OCI-LY7 (cell line): Measurements from ENCODE around the gene KIF25. TPM values are rescaled to one million over a fixed set of nuclear protein-coding genes. Genes with fewer than 3 reads are reported as not detected.

Source experiments
- BruUV-seq: library from RNA; stranded (reverse); fragments of 400-500 nt; replicated peaks from 2 replicates; lab custom pipeline; 2021; lab: Mats Ljungman, UMichigan
- CTCF ChIA-PET: fragments of 300-600 bp; sonication (Branson Sonifier 250); formaldehyde crosslinking; loops from one replicate; lab custom pipeline; 2022; ENCODE audit warnings: antibody characterized with exemption; ENCODE audit not compliant: unreplicated experiment; lab: Charles Lee
- POLR2A ChIA-PET: fragments of 300-600 bp; sonication (Branson Sonifier 250); formaldehyde crosslinking; loops from one replicate; lab custom pipeline; 2022; ENCODE audit warnings: antibody characterized with exemption; lab: Charles Lee
- DNase-seq: peaks from one replicate; pipeline ENCODE4 v3.0.0-alpha.2; 2015; ENCODE audit warnings: low spot score
- H2AFZ ChIP-seq: fragments of 200-600 bp; sonication (generic), shearing (Covaris generic); 2 replicates; pipeline ENCODE4 v1.6.1; 2014; ENCODE audit warnings: mild to moderate bottlenecking, antibody characterized with exemption, low read length, moderate library complexity
- H3K27ac ChIP-seq: fragments of 200-600 bp; sonication (generic); 2 replicates; pipeline ENCODE4 v1.5.1; 2014; ENCODE audit warnings: mixed run types, low read depth, mild to moderate bottlenecking, moderate library complexity, low read length, inconsistent platforms; ENCODE audit not compliant: poor library complexity, severe bottlenecking
- H3K36me3 ChIP-seq: fragments of 200-600 bp; sonication (generic); 2 replicates; pipeline ENCODE4 v1.6.1; 2014; ENCODE audit warnings: mild to moderate bottlenecking, antibody characterized with exemption, low read length, moderate library complexity, mixed read lengths; ENCODE audit not compliant: insufficient read depth
- H3K4me1 ChIP-seq: fragments of 200-600 bp; sonication (generic); 2 replicates; pipeline ENCODE4 v1.5.1; 2014; ENCODE audit warnings: mild to moderate bottlenecking, low read length; ENCODE audit not compliant: insufficient read depth, poor library complexity, severe bottlenecking
- H3K4me2 ChIP-seq: fragments of 200-600 bp; sonication (generic); 2 replicates; pipeline ENCODE4 v1.6.1; 2014; ENCODE audit warnings: mild to moderate bottlenecking, low read length
- H3K4me3 ChIP-seq: fragments of 200-600 bp; sonication (generic); 2 replicates; pipeline ENCODE4 v1.5.1; 2014; ENCODE audit warnings: mild to moderate bottlenecking, low read depth, low read length; ENCODE audit not compliant: poor library complexity, severe bottlenecking
- H3K79me2 ChIP-seq: fragments of 200-600 bp; sonication (generic); 2 replicates; pipeline ENCODE4 v1.6.1; 2016; ENCODE audit warnings: low read depth, mild to moderate bottlenecking, low read length, moderate library complexity, mixed read lengths; ENCODE audit not compliant: insufficient read depth
- H3K9me2 ChIP-seq: fragments of 200-600 bp; sonication (generic); 2 replicates; pipeline ENCODE4 v1.6.1; 2016; ENCODE audit warnings: mild to moderate bottlenecking, low read length, mixed read lengths; ENCODE audit not compliant: insufficient read depth
- H3K9me3 ChIP-seq: fragments of 200-600 bp; sonication (generic); 2 replicates; pipeline ENCODE4 v1.6.1; 2014; ENCODE audit warnings: mild to moderate bottlenecking, mixed run types, low read length, mixed read lengths
- H4K20me1 ChIP-seq: fragments of 200-600 bp; sonication (generic); 2 replicates; pipeline ENCODE4 v1.6.1; 2014; ENCODE audit warnings: mild to moderate bottlenecking, antibody characterized with exemption, low read length, moderate library complexity, mixed read lengths; ENCODE audit not compliant: insufficient read depth
- CTCF ChIP-seq: fragments of 200-600 bp; sonication (generic); conservative IDR thresholded peaks from 2 replicates; pipeline ENCODE4 v1.5.1; 2014; ENCODE audit warnings: mild to moderate bottlenecking, antibody characterized with exemption, low read length, moderate library complexity, mixed read lengths
- EZH2phosphoT487 ChIP-seq: fragments of 200-600 bp; sonication (generic); IDR thresholded peaks from 2 replicates; pipeline ENCODE4 v1.6.1; 2018; ENCODE audit warnings: low read depth, borderline replicate concordance, mild to moderate bottlenecking, mixed run types, antibody characterized with exemption, low read length, moderate library complexity, mixed read lengths
- intact Hi-C: fragments of 100-400 bp; cut with micrococcal nuclease; formaldehyde crosslinking; loops from one replicate; pipeline ENCODE4 v1.10.0; 2022; ENCODE audit not compliant: unreplicated experiment
- total RNA-seq, 2 experiments: library from RNA; depleted of rRNA in 1 of 2; stranded (reverse); fragments of >200 nt in 1 of 2; shearing (Covaris generic) in 1 of 2; gene quantifications; 2 replicates each; pipeline ENCODE4 v1.2.3, GENCODE V29; 2014 to 2022

Gene KIF25
- total RNA-seq, 2 experiments from 2014 or later = not detected

DNA sequence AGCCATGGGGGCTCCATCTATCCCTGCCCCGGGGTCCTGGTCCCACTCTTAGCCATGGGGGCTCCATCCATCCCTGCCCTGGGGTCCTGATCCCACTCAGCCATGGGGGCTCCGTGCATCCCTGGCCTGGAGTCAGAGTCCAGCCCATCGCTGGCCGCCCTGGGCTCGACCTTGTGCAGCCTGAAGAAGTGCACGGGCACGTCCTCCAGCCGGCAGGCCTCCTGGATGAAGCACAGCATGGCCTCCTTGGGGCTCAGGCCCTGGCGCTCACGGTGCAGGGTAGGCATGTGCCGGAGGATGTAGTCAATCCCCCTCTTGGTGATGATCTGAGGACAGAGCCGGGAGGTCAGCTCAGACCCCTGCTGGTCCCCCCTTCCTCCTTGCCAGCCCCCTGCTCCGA lies 66.0 kb downstream of the KIF25 start:
- intact Hi-C loops = no loop called here
- Histone ChIP-seq H2AFZ (no peak overlapping the region), H3K9me2 (no peaks in the 10 kb centered on the region), H3K4me1 (no peaks in the 10 kb centered on the region), H3K27ac (no peak overlapping the region), H3K9me3 (no peaks in the 10 kb centered on the region), H3K4me2 (no peak overlapping the region), H3K4me3 (no peak overlapping the region), H3K79me2 (no peaks in the 10 kb centered on the region), H3K36me3 (no peaks in the 10 kb centered on the region), H4K20me1 (no peaks in the 10 kb centered on the region)
- ChIA-PET CTCF (no interaction called here), POLR2A (no interaction called here)
- no TSS peak for BruUV-seq
- no peak for DNase-seq
- no peak for TF ChIP-seq EZH2phosphoT487
- no peak for TF ChIP-seq CTCF

- Histone ChIP-seq H3K9me3 (no peaks in the 10 kb centered on the region), H3K4me2 (no peak overlapping the region), H3K79me2 (no peaks in the 10 kb centered on the region), H3K36me3 (no peaks in the 10 kb centered on the region), H3K4me1 (no peaks in the 10 kb centered on the region), H4K20me1 (no peaks in the 10 kb centered on the region), H2AFZ (no peak overlapping the region), H3K27ac (no peak overlapping the region), H3K9me2 (no peaks in the 10 kb centered on the region), H3K4me3 (no peak overlapping the region)
- intact Hi-C loops = no loop called here
- DNase-seq = no peak
- ChIA-PET POLR2A (no interaction called here), CTCF (no interaction called here)
- no TSS peak for BruUV-seq
- TF ChIP-seq CTCF (no peak), EZH2phosphoT487 (no peak)
These were observed 66.8 kb downstream of the KIF25 start for GRCh38 chr6:168064226-168064807.

DNA sequence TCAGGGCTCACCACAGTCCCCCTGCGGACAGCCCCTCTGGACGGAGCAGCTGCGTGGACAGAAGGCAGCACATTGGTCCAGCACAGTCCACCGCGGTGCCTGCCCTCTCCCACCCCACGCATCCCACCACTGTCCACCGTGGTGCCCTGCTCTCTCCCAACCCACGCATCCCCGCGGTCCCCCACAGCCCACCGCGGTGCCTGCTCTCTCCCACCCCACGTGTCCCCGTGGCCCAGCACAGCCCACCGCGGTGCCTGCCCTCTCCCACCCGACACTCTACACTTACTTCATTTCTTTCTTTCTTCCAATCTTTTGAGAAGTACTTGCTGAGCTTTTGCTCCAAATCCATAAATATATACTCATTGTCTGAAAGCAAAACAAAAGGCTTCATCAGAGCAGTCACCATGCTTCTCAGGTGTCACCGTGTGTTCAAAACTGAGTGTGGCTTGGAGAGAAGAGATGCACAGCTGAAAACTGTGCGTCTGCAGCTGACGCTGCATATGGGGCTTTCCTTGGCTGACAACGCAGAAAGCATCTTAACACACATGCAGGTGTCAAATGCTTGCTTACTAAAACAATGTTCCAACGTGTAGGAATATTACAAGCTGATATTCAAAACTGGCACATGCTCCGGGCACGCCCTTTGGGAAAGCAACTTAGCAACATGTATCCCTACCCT lies 69.7 kb downstream of the KIF25 start:
- BruUV-seq = no TSS peak
- no peak overlapping the region for H3K4me3 ChIP-seq
- H3K27ac ChIP-seq = no peak overlapping the region
- H3K79me2 ChIP-seq = no peaks in the 10 kb centered on the region
- H3K36me3 ChIP-seq = no peaks in the 10 kb centered on the region
- intact Hi-C loops = no loop called here
- TF ChIP-seq EZH2phosphoT487 (no peak), CTCF (no peak)
- ChIA-PET CTCF (no interaction called here), POLR2A (no interaction called here)
- no peaks in the 10 kb centered on the region for H4K20me1 ChIP-seq
- H3K4me1 ChIP-seq = no peaks in the 10 kb centered on the region
- H3K9me3 ChIP-seq = no peaks in the 10 kb centered on the region
- no peak overlapping the region for H3K4me2 ChIP-seq
- DNase-seq = no peak
- no peaks in the 10 kb centered on the region for H3K9me2 ChIP-seq
- H2AFZ ChIP-seq = no peak overlapping the region
